Measurements from ENCODE around the gene FXYD1. TPM values are rescaled to one million over a fixed set of nuclear protein-coding genes. Genes with fewer than 3 reads are reported as not detected.

FXYD1 gene
- total RNA-seq, 1 experiment from 2014 or later: 13.3 TPM

DNA sequence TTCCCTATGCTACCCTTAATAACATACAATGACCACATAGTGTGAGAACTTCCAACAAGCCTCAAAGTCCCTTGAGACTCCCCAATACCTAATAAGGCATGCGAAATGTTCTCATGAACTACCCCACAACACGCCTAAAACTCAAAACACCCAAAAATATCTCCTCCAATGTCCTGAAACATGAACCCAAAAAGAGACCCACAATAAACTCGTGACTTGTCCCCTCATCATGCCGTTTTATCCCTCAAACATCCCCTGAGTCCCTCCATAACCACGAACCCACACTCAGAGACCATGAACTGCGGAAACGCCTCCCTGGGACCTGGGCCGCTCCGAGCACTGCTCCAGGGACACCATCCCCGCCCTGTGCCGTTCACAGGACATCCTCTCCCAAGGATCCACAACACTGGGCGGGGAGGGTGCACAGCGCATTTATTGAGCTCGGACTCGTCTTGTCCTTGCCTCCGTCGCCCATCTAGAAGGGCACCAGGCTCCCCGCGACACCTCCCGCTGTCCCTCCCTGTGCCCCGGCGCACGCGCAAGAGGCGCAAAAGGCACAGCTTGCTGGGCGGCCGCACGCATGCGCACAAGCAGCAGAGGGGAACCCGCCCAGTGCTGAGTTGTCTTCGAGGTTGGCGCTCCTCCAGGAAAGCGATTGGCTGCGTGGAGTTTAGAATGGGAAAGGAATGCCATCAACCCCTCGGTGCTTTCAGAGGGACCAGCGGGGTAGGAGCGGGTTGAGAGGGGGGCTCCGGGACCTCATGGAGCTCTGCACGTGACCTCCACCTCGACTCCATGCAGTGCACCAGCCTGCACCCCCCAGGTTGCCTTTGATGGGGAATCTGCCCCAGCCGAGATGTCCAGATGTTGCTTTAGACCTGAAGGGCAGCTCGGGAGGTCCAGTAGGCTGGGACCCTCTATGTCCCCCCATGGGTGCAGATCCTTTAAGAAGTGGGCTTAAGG lies 14.2 kb upstream of the FXYD1 start:
- POLR2A ChIA-PET: interaction anchor here (0.6 kb wide), 1 partner anchor 18 kb away, joined by 3 read pairs; no protein-coding TSS in a partner anchor
- TF ChIP-seq SP1 (CRISPR knock-in tag; conservative IDR thresholded peaks at IDR 0.05) (no peak), ZNF671 (CRISPR knock-in tag; IDR thresholded peaks at IDR 0.05) (no peak)
- TF ChIP-seq, protein P1, sequence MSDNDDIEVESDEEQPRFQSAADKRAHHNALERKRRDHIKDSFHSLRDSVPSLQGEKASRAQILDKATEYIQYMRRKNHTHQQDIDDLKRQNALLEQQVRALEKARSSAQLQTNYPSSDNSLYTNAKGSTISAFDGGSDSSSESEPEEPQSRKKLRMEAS (CRISPR knock-in tag; IDR thresholded peaks at IDR 0.05): peak; percentile 50; the same call in 1 of the 2 replicates

DNA sequence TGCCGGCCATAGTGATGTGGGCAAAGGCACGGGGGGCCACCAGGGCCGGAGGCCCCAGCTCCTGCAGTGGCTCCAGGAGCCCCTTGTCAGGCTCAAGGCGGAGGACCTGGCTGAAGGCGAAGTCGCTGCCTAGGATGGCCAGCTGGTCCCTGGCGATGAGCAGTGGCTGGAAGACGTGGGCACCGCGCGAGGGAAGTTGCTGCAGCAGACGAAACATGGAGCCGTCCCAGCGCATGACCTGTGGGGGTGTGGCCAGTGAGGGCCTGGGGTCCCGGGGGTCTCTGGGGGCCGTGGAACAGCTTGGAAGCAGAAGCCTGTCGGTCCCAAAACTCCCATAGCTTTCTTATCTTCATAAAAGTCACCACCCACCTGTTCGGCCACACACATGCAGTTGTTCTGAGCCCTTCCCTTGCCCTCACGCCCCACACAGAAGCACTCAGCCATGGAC lies 13.3 kb upstream of the FXYD1 start:
- Mint-ChIP-seq H3K27ac (no peak overlapping the region), H3K36me3 (no peaks in the 10 kb centered on the region), H3K4me3 (no peak overlapping the region), H3K4me1 (peaks cover 27% of the 10 kb centered on the region), H3K27me3 (ENCODE audit: low read depth) (peaks cover 4% of the 10 kb centered on the region), H3K9me3 (no peaks in the 10 kb centered on the region)
- POLR2A ChIA-PET: no interaction called here
- CTCF ChIA-PET: interaction anchor here (0.7 to 5.8 kb wide), 7 partner anchors 9 to 58 kb away, joined by 3 to 46 read pairs (median 5); partner anchors contain the start of genes FXYD3 and LGI4
- no peak for DNase-seq (ENCODE audit: low spot score)
- ATAC-seq: no peak
- TF ChIP-seq, protein P2, sequence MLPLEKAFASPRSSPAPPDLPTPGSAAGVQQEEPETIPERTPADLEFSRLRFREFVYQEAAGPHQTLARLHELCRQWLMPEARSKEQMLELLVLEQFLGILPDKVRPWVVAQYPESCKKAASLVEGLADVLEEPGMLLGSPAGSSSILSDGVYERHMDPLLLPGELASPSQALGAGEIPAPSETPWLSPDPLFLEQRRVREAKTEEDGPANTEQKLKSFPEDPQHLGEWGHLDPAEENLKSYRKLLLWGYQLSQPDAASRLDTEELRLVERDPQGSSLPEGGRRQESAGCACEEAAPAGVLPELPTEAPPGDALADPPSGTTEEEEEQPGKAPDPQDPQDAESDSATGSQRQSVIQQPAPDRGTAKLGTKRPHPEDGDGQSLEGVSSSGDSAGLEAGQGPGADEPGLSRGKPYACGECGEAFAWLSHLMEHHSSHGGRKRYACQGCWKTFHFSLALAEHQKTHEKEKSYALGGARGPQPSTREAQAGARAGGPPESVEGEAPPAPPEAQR (CRISPR knock-in tag; IDR thresholded peaks at IDR 0.05): no peak
- TF ChIP-seq, protein P3, sequence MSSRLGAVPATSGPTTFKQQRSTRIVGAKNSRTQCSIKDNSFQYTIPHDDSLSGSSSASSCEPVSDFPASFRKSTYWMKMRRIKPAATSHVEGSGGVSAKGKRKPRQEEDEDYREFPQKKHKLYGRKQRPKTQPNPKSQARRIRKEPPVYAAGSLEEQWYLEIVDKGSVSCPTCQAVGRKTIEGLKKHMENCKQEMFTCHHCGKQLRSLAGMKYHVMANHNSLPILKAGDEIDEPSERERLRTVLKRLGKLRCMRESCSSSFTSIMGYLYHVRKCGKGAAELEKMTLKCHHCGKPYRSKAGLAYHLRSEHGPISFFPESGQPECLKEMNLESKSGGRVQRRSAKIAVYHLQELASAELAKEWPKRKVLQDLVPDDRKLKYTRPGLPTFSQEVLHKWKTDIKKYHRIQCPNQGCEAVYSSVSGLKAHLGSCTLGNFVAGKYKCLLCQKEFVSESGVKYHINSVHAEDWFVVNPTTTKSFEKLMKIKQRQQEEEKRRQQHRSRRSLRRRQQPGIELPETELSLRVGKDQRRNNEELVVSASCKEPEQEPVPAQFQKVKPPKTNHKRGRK (CRISPR knock-in tag; IDR thresholded peaks at IDR 0.05; ENCODE audit: borderline replicate concordance): no peak
- TF ChIP-seq CREB1 (CRISPR knock-in tag; IDR thresholded peaks at IDR 0.05) (no peak), HMGA2 (CRISPR knock-in tag; IDR thresholded peaks at IDR 0.05) (no peak), ZNF219 (CRISPR knock-in tag; IDR thresholded peaks at IDR 0.05; ENCODE audit: borderline replicate concordance) (no peak), JAZF1 (CRISPR knock-in tag; IDR thresholded peaks at IDR 0.05) (no peak)
- TF ChIP-seq, protein P4, sequence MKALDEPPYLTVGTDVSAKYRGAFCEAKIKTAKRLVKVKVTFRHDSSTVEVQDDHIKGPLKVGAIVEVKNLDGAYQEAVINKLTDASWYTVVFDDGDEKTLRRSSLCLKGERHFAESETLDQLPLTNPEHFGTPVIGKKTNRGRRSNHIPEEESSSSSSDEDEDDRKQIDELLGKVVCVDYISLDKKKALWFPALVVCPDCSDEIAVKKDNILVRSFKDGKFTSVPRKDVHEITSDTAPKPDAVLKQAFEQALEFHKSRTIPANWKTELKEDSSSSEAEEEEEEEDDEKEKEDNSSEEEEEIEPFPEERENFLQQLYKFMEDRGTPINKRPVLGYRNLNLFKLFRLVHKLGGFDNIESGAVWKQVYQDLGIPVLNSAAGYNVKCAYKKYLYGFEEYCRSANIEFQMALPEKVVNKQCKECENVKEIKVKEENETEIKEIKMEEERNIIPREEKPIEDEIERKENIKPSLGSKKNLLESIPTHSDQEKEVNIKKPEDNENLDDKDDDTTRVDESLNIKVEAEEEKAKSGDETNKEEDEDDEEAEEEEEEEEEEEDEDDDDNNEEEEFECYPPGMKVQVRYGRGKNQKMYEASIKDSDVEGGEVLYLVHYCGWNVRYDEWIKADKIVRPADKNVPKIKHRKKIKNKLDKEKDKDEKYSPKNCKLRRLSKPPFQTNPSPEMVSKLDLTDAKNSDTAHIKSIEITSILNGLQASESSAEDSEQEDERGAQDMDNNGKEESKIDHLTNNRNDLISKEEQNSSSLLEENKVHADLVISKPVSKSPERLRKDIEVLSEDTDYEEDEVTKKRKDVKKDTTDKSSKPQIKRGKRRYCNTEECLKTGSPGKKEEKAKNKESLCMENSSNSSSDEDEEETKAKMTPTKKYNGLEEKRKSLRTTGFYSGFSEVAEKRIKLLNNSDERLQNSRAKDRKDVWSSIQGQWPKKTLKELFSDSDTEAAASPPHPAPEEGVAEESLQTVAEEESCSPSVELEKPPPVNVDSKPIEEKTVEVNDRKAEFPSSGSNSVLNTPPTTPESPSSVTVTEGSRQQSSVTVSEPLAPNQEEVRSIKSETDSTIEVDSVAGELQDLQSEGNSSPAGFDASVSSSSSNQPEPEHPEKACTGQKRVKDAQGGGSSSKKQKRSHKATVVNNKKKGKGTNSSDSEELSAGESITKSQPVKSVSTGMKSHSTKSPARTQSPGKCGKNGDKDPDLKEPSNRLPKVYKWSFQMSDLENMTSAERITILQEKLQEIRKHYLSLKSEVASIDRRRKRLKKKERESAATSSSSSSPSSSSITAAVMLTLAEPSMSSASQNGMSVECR (CRISPR knock-in tag; IDR thresholded peaks at IDR 0.05; ENCODE audit: borderline replicate concordance): no peak
- TF ChIP-seq, protein P5, sequence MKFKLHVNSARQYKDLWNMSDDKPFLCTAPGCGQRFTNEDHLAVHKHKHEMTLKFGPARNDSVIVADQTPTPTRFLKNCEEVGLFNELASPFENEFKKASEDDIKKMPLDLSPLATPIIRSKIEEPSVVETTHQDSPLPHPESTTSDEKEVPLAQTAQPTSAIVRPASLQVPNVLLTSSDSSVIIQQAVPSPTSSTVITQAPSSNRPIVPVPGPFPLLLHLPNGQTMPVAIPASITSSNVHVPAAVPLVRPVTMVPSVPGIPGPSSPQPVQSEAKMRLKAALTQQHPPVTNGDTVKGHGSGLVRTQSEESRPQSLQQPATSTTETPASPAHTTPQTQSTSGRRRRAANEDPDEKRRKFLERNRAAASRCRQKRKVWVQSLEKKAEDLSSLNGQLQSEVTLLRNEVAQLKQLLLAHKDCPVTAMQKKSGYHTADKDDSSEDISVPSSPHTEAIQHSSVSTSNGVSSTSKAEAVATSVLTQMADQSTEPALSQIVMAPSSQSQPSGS (CRISPR knock-in tag; IDR thresholded peaks at IDR 0.05; ENCODE audit: borderline replicate concordance, low read depth): no peak

More for the DNA sequence above, 14.2 kb upstream of the FXYD1 start:
- ATAC-seq (peak; percentile 63), DNase-seq (ENCODE audit: low spot score) (peak; percentile 75)
- Mint-ChIP-seq H3K4me1 (peaks cover 31% of the 10 kb centered on the region), H3K4me3 (peak overlapping the region; percentile 40), H3K9me3 (no peaks in the 10 kb centered on the region), H3K27ac (peak overlapping the region; percentile 41; the same call in 1 of the 2 replicates), H3K27me3 (ENCODE audit: low read depth) (peaks cover 4% of the 10 kb centered on the region), H3K36me3 (no peaks in the 10 kb centered on the region)
- CTCF ChIA-PET: interaction anchor here (0.9 to 5.8 kb wide), 9 partner anchors 9 to 80 kb away, joined by 3 to 46 read pairs (median 5); partner anchors contain the start of genes FXYD3 and LGI4

Measured in WTC11 (cell line).